ENCODE results near the gene ACTR10. TPM values are rescaled to one million over a fixed set of nuclear protein-coding genes. Genes with fewer than 3 reads are reported as not detected.

ACTR10 gene
- total and polyA plus RNA-seq, 9 of the 15 experiments (the other 6 are each of a cell fraction or from before 2014, with no cell fraction given), result 22.0 to 66.1 (median 34.1) TPM

- TF ChIP-seq RERE (CRISPR knock-in tag; IDR thresholded peaks at IDR 0.05; ENCODE audit: borderline replicate concordance) (no peak), YBX1 (IDR thresholded peaks at IDR 0.05) (no peak), SPI1 (IDR thresholded peaks at IDR 0.05; ENCODE audit: borderline replicate concordance, low read depth, low read length) (peak; percentile 44; the same call in 1 of the 2 replicates), ARNT (IDR thresholded peaks at IDR 0.05) (no peak), SUPT5H (IDR thresholded peaks at IDR 0.05) (peak; percentile 89), E2F1 (CRISPR knock-in tag; IDR thresholded peaks at IDR 0.05) (no peak), PTRF (tag; IDR thresholded peaks at IDR 0.05) (no peak), NR2C2 (CRISPR knock-in tag; IDR thresholded peaks at IDR 0.05) (0 out of 2 replicates have a peak, but pooled peaks have one; percentile 46), NR2C2 (tag; IDR thresholded peaks at IDR 0.05) (no peak), TRIM28 (IDR thresholded peaks at IDR 0.05) (no peak), ZZZ3 (IDR thresholded peaks at IDR 0.05) (peak; percentile 62; the same call in 1 of the 2 replicates), GABPA (tag; conservative IDR thresholded peaks at IDR 0.05; ENCODE audit: low read depth) (peak; percentile 46; the same call in 1 of the 2 replicates), ZNF24 (IDR thresholded peaks at IDR 0.05) (no peak), JUN (IDR thresholded peaks at IDR 0.05; ENCODE audit: borderline replicate concordance, low read depth, low read length) (no peak), JUN (CRISPR knock-in tag; IDR thresholded peaks at IDR 0.05; ENCODE audit: borderline replicate concordance) (no peak), BMI1 (IDR thresholded peaks at IDR 0.05; ENCODE audit: low read length) (no peak), HDAC1 (IDR thresholded peaks at IDR 0.05) (peak in 1 of 2 experiments; percentile 60; a peak in 2 of 4 replicates), ZNF41 (CRISPR knock-in tag; conservative IDR thresholded peaks at IDR 0.05) (no peak), KAT7 (CRISPR knock-in tag; IDR thresholded peaks at IDR 0.05; ENCODE audit: borderline replicate concordance) (peak; percentile 42; the same call in 1 of the 2 replicates), SIN3B (IDR thresholded peaks at IDR 0.05; ENCODE audit: low read depth) (peak; percentile 61), CBFA2T3 (IDR thresholded peaks at IDR 0.05) (no peak), CREM (IDR thresholded peaks at IDR 0.05; ENCODE audit: low read depth) (no peak; the same call in 1 of the 2 replicates), ZEB2 (IDR thresholded peaks at IDR 0.05) (0 out of 2 replicates have a peak, but pooled peaks have one; percentile 60)
Observed at GRCh38 chr14:58244556-58245387, 44.8 kb downstream of the ACTR10 start, which contains the start of gene PSMA3 (continued).
